Coronary artery (tissue), 2 donors: ENCODE data around the gene KRT14.
"Not testable (repeated sequence)": the region's sequence is repeated elsewhere in the genome, so short reads cannot be mapped to it uniquely, and the experiment has no call there.

Experiments
- DNase-seq: peaks from one replicate; pipeline ENCODE4 v3.0.0-alpha.2; 2017; ENCODE audit warnings: low spot score
- H3K27ac ChIP-seq, 2 donors: fragments of 200-600 bp; sonication (generic); one replicate each; pipeline ENCODE4 v1.5.1; 2016 to 2019
- H3K4me3 ChIP-seq: fragments of 200-600 bp; sonication (generic); 2 replicates; pipeline ENCODE4 v1.5.1; 2016; ENCODE audit warnings: mild to moderate bottlenecking, moderate library complexity
- TF ChIP-seq, protein P1 (sequence below): fragments of 200-600 bp; sonication (generic); IDR thresholded peaks from one replicate; pipeline ENCODE4 v1.5.1; 2019; ENCODE audit warnings: antibody characterized with exemption

KRT14 gene

DNA sequence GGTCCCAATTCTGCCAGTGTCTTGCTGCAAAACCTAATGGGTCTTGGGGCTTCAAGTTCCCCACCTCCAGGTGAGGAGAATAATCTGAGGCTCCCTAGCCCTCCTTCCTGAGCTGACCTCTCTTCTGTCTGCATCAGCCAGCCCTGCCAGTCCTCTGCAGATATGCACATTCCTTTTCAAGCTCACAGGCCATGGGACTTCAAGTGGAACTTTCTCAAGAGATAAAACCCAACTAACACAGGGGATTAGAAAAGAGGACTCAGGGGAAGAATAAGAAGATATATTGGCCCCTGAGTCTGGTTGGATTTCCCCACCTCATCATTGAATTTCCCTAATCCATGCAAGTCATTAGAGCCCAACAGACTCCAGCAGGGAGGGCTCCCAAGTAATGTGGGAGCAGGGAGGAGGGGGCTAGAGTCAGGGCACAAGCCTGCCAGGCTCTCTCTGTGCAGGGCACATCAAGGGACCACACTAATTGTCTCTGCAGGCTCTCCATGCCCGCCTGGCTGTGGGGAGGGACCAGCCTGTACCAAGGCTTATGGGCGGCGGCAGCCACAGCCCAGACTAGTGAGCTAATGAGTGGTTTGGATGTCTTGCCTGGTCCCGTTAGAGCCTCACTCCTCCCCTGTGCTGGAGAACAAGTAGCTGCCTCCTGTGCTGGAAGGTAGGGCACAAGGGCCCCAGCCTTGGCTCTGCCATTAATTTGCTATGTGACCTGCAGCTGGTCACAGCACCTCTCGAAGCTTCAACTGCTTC, 1.2 kb downstream of the KRT14 start:
- TF ChIP-seq, protein P1, sequence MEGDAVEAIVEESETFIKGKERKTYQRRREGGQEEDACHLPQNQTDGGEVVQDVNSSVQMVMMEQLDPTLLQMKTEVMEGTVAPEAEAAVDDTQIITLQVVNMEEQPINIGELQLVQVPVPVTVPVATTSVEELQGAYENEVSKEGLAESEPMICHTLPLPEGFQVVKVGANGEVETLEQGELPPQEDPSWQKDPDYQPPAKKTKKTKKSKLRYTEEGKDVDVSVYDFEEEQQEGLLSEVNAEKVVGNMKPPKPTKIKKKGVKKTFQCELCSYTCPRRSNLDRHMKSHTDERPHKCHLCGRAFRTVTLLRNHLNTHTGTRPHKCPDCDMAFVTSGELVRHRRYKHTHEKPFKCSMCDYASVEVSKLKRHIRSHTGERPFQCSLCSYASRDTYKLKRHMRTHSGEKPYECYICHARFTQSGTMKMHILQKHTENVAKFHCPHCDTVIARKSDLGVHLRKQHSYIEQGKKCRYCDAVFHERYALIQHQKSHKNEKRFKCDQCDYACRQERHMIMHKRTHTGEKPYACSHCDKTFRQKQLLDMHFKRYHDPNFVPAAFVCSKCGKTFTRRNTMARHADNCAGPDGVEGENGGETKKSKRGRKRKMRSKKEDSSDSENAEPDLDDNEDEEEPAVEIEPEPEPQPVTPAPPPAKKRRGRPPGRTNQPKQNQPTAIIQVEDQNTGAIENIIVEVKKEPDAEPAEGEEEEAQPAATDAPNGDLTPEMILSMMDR, result no peak
- DNase-seq, result no peak
- Histone ChIP-seq H3K27ac (no peak overlapping the region), H3K4me3 (no peak overlapping the region)

DNA sequence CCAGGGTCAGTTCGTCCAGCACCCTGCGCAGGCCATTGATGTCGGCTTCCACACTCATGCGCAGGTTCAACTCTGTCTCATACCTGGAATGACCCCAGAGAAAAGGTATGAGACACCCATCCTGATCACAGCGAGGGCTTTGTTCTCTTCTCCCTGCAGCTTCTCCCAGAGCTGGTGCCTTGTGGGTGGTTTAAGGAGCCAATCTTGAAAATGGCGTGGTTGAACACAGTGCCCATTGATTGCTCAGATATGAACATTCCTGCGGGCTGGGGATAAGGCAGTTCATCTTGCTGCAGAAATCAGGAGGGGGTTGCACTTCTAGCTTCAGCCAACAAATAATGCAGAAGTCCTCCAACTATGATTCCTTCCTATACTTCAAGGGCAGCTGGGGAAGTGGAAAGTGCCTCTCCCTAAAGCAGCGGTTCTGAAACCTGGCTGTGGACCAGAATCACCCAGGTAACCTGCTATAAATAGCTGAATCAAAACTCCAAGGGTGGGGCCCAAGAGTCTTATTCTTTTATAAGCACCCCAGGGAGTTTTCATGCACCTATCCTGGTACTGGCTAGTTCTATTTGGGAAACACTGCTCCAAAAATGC, 2.3 kb downstream of the KRT14 start:
- H3K4me3 ChIP-seq, H3K27ac ChIP-seq, DNase-seq: not testable (repeated sequence)

DNA sequence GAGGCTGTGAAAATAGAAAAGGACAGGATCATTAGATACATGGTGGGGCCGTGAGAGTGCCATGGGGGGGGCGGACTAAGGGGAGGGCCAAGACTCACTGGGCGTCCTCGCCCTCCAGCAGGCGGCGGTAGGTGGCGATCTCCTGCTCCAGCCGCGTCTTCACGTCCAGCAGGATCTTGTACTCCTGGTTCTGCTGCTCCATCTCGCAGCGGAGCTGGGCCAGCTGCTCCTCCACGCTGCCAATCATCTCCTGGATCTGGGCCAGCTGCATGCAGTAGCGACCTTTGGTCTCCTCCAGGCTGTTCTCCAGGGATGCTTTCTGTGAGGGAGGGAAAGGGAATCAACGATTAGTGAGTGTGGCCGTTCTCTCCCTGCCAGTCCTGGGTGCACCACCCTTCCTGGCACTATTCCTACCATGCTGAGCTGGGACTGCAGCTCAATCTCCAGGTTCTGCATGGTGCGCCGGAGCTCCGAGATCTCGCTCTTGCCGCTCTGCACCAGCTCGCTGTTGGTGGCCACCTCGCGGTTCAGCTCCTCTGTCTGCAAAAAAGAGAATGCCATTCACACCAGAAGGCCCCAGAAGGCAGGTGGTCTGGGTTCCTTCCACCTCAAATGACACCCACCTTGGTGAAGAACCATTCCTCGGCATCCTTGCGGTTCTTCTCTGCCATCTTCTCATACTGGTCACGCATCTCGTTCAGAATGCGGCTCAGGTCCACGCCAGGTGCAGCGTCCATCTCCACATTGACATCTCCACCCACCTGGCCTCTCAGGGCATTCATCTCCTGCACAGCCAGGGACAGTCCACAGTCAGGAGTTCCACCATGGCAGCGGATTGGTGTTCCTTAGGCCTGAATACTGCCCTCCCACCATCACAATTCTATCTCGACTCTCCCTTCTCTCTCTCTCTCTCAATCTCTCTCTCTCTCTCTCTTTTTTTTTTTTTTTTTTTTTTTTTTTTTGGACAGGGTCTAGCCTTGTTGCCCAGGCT, 3.3 kb downstream of the KRT14 start:
- no peak for DNase-seq
- TF ChIP-seq, protein P1, result no peak
- Histone ChIP-seq H3K4me3 (no peak overlapping the region), H3K27ac (no peak overlapping the region)

DNA sequence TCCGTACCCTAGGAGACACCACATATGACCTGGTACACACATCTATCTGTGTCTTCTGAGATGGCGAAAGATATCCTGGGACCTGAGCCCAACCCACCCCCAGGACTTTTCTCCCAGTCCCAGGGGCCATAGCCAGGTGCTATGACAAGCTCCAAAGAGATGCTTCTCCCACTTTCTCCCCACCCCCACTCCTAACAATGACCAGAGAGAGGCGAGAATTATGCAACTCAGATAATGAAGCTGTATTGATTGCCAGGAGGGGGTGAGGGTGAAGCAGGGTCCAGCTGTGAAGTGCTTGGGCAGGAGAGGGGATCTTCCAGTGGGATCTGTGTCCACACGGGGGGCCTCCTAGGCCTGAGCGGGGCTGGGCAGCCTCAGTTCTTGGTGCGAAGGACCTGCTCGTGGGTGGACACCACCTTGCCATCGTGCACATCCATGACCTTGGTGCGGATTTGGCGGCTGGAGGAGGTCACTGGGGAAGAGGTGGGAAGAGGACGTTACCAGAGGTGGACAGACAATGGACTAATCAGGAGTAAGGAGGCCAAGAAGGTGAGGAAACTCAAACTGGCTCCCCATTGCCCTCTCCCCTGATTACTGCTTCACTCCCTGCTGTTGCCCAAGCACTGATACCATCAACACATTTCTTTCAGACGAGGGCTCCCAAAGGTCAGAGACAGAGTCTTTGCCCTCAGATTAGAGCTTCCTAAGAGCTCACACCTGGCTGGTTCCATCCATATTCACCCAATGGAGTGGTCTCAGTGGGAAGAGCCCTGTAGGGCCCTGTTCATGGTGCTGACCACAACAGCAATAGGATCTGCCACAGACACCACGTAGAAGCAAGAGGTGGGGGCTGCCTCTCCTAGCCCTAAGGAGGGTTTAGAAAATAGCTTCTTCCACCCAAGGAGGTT, 4.4 kb downstream of the KRT14 start:
- DNase-seq, H3K27ac ChIP-seq, H3K4me3 ChIP-seq: not testable (repeated sequence)

DNA sequence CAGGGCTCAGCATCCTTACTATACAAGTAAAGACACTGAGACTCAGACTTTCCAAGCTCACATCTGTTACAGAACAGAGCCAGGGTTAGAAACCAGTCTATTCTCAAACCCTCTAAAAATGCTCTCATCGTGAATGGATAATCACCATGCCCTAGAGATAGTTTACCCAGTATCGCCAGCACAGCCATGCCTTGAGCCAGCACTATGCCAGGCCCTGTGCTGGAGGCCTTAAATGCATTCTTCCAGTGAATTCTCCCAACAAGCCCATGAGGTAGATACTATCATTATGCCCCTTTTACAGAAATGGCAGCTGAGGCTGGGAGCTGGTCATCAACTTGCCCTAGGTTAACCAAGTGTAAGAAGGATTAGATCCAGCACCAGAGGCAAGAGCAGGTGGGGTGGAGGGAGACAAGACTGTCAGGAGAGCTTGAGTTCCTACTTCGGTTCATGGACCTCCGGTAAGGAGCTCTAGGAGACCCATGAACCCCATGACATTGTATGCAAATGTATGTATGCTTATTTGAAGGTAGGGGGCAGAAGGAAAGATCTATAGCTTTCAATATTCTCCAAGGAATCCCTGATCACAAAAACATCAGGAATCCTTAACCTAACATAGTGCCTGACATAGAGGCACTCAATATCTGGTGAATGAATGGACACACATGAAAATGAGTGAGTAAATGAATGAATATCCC, 5.2 kb downstream of the KRT14 start:
- TF ChIP-seq, protein P1, result no peak
- no peak for DNase-seq
- Histone ChIP-seq H3K4me3 (no peak overlapping the region), H3K27ac (no peak overlapping the region)

DNA sequence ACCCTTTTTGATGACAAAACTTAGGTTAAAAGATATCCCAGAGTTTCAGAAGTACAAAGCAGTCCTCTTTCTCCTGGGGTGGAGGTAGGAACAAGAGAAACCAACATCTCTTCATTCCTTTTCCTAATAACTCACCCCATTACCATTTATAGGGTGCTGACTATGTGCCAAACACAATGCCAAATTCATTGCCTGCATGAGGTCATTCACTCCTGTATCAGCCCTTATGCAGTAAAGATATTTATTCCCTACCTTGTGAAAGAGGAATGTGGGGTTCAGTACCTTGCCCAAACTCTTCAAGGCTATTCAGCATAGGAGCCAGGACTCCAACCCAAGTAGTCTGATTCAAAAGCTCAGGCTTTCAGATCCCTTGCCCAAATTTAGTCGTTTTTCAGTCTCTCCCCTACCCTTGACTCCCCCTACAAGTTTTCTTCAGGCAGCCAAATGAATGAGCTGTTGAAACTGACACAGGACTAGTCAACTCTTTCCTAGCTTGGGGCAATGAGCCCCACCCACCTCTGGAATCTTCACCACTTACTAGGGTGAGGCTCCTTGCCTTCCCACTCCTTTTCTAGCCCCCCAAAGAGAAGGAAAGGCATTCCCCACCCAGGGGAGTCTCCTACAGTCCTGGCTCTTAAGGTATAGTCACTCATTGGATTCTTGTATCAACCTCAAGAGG, 5.9 kb downstream of the KRT14 start:
- no peak for DNase-seq
- no peak overlapping the region for H3K27ac ChIP-seq
- no peak overlapping the region for H3K4me3 ChIP-seq
- TF ChIP-seq, protein P1, result no peak

DNA sequence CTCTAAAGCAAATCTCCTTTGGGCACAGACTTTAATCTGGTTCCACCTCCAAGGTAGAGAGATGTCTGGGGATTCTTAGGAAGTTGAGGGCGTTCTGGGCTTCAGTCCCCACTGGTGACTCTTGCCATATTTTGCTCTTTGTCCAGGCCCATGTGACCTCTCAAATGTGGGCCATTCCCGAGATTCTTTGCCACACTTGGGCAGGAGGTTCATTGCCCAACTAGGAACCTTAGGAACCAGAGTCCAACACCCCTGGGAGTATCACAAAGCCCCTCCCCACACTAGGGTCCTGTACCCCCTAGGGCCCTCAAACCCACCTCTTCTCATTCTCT, 6.5 kb downstream of the KRT14 start:
- H3K27ac ChIP-seq, result no peak overlapping the region
- no peak for DNase-seq
- H3K4me3 ChIP-seq, result no peak overlapping the region
- TF ChIP-seq, protein P1, result no peak
